G401 (cell line): ENCODE results near the gene DHRS4L2. TPM values are rescaled to one million over a fixed set of nuclear protein-coding genes. Genes with fewer than 3 reads are reported as not detected.
"Not testable (repeated sequence)": the region's sequence is repeated elsewhere in the genome, so short reads cannot be mapped to it uniquely, and the experiment has no call there.

ENCODE experiments used
- DNase-seq: peaks from one replicate; pipeline ENCODE4 v3.0.0-alpha.2; 2015; ENCODE audit warnings: low spot score
- in situ Hi-C: cut with HindIII; loops from 2 replicates; pipeline ENCODE4 v1.10.0; 2016; ENCODE audit warnings: low sequenced_read_pairs, mixed read lengths
- total RNA-seq: library from RNA; depleted of rRNA; stranded (reverse); fragments of >200 nt; shearing (Covaris generic); gene quantifications from 2 replicates; pipeline ENCODE4 v1.2.3, GENCODE V29; 2014

Gene DHRS4L2
- total RNA-seq, 1 experiment from 2014 or later = 17.3 TPM

DNA sequence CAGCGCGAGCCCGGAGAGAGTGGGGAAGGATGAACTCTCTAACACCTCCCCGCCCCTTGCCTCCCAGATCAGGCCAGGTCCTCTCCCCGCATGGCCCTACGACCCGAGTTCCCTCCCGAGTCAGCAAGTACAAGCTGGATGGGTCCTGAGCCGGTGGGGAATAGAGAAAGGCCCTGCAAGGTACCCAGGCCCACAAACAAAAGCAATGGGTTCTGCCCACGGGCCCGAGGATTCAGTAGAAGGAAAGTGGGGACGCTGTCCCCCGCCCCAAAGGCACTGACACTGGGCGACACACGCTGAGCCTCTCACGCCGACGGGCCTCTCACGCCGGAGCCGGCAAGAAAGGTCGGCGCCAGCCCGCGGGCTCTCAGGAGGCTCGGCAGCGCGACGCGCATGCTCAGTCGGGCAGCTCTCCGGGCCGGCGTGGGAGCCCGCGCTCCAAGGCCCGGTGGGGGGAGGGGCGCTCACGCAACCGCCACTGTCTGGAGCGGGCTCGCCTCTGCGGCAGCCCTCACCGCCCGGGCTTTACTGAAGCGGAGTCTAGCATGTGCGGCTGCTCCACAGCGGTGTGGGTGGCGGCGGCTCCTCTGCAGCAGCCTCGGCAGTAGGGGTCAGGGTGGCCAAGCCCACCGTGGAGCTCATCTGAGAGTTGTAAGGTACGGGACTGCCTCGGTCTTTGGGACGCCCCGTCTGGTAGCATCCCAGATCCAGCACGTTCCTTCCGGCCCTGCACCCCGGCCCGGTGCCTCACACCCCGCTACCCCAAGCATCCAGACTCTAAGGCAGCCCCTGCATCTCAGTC is 19.0 kb upstream of the DHRS4L2 start:
- in situ Hi-C loops = not testable (repeated sequence)

GRCh38 chr14:23970283-23970659 is 18.5 kb upstream of the DHRS4L2 start:
- in situ Hi-C loops, DNase-seq: not testable (repeated sequence)

More for the DNA sequence above, 19.0 kb upstream of the DHRS4L2 start:
- peak; percentile 25 for DNase-seq

DNA sequence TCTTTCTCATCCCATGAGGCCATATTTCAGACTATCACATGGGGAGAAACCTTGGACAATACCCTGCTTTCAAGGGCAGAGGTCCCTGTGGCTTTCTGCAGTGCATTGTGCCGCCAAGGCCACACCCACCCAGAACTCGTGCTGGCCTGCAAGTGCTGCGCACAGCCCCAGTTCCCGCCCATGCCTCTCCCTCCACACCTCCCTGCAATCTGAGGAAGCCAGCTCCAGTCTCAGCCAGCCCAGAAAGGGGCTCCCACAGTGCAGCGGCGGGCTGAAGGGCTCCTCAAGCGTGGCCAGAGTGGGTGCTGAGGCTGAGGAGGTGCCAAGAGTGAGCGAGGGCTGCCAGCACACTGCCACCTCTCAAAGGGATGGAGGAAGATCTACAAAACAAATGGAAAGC is 15.6 kb upstream of the DHRS4L2 start:
- in situ Hi-C loops = not testable (repeated sequence)

GRCh38 chr14:23974041-23974440 is 14.7 kb upstream of the DHRS4L2 start:
- in situ Hi-C loops, DNase-seq: not testable (repeated sequence)

More for the DNA sequence above, 15.6 kb upstream of the DHRS4L2 start:
- not testable (repeated sequence) for DNase-seq

DNA sequence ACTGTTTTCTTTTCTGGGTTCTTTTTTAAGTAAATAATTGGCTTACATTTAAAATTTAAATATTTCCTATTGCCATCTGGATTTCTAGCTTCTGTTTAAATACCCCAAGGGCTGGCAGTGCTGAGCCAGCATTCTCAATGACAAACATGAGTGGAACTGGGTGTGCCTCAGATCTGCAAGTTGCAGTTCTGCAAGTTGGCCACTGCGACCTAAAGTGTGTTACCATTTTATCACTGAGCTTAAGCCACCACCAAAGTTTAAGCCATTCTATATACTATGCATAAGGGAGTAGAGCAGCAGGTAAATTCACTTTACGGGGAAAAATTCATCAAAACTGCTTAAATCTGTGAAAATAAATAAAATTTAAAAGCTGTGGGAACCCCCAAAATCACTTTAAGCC is 11.5 kb upstream of the DHRS4L2 start:
- in situ Hi-C loops, DNase-seq: not testable (repeated sequence)

GRCh38 chr14:23981951-23982813 is 6.5 kb upstream of the DHRS4L2 start:
- DNase-seq, in situ Hi-C loops: not testable (repeated sequence)

DNA sequence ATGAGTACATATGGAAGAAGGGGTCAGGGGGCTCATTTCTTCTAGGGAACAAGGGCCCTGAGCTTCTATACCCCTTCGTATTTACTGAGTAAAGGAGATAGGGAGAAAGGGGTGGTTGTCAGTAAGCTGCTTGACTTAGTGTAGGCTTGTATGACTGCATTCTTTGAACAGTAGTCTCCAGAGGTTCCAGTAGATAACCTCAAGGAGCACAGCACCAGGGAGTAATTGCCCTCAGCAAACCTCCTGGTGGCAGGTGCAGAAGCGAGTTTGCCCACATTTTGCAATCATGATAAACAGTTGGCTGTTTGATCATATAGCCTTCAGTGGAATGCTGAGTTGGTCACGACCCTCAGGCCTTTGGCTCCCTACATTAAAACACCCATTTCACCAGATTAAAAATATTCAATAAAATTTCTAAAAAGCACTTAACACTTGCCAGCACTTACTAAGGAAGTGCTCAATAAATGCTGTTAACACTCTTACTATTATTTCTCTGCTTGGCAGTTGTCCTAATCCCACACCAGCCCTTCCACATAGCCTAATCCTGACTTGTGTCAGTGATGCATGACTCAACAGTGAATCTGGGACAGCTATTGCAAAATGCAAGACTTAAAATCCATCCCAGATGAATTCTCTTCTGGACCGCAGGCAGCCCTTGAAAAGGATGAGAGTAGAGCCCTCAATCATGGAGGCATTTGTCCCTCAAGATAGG is 3.7 kb upstream of the DHRS4L2 start:
- in situ Hi-C loops = no loop called here
- DNase-seq = no peak

- in situ Hi-C loops, DNase-seq: not testable (repeated sequence)
Observed at GRCh38 chr14:23988223-23988606, 514 bp upstream of the DHRS4L2 start.

DNA sequence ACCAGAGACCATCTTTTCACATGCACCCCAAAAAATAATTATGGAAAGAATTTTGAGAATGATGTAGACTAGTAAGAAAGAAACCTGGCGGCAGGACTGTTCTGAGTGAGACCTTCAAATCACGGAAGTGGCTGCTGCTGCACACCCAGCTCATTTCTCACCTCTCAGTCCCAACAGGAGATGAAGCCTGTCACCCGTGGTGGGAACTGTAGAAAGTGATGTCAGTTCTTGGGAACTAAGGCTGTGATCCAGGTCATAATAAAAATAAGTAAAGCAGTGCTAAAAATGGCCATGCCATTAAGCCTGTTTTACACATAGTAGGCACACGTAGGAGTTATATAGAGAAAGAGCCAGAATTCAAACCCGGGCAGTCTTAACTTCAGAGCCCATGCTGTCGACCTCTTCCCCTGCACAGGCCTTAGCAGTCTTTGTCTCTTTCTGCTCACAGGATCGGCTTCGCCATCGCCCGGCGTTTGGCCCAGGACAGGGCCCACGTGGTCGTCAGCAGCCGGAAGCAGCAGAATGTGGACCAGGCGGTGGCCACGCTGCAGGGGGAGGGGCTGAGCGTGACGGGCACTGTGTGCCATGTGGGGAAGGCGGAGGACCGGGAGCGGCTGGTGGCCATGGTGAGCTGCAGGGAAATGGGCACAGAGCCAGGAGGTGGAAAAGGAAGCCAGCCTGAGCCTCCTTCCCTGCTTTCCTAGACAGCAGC is 1.2 kb downstream of the DHRS4L2 start:
- DNase-seq = peak; percentile 65

DNA sequence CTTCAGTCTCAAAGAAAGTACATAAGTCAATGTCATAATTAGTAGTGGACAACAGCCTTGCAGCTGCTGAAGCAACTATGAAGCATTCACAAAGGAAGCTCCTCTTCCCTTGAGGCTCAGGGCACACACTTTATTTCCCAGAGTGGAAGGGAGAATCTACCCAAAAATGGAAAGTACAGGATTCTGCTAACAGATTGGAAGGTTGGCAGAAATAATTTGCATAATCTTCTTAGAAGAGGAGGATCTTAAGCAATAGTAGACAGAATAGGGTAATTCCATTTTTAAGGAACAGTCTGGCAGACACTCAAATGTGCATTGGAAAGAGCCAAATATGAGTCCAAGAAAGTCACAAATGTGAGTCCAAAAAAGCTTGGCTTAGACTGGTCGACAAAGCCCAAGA is 2.2 kb downstream of the DHRS4L2 start:
- DNase-seq, in situ Hi-C loops: not testable (repeated sequence)

More for the DNA sequence above, 1.2 kb downstream of the DHRS4L2 start:
- in situ Hi-C loops = not testable (repeated sequence)

GRCh38 chr14:23993042-23993441 is 4.3 kb downstream of the DHRS4L2 start:
- in situ Hi-C loops = not testable (repeated sequence)

GRCh38 chr14:23996009-23996408 is 7.3 kb downstream of the DHRS4L2 start:
- in situ Hi-C loops = not testable (repeated sequence)

More at GRCh38 chr14:23993042-23993441, 4.3 kb downstream of the DHRS4L2 start:
- DNase-seq = not testable (repeated sequence)

DNA sequence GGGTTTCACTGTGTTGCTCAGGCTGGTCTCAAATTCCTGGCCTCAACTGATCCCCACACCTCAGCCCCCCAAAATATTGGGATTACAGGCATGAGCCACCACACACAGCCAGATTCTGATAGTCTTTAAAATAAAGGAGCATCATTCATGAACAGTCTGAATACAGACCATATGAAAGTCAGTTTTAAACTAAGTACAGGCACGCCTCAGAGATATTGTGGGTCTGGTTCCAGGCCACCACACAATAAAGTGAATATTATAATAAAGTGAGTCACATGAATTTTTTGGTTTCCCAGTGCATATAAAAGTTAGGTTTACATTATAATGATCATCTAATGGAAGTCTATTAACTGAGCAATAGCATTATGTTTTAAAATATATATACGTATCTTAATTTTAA is 8.1 kb downstream of the DHRS4L2 start:
- in situ Hi-C loops, DNase-seq: not testable (repeated sequence)

More at GRCh38 chr14:23996009-23996408, 7.3 kb downstream of the DHRS4L2 start:
- DNase-seq = not testable (repeated sequence)

DNA sequence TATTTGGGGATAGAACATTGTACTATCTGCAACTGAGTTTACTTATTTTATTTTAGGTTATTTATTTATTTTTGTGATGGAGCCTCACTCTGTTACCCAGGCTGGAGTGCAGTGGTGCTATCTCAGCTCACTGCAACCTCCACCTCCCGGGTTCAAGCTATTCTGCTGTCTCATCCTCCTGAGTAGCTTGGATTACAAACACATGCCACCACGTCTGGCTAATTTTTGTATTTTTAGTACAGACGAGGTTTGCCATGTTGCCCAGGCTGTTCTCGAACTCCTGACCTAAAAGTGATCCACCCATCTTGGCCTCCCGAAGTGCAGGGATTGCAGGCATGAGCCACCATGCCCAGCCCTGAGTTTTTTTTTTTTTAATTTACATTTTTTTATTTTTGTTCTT is 10.9 kb downstream of the DHRS4L2 start:
- in situ Hi-C loops, DNase-seq: not testable (repeated sequence)

- in situ Hi-C loops = not testable (repeated sequence)
Observed at GRCh38 chr14:24001078-24001477, 12.3 kb downstream of the DHRS4L2 start.

GRCh38 chr14:24001679-24002078 is 12.9 kb downstream of the DHRS4L2 start:
- DNase-seq, in situ Hi-C loops: not testable (repeated sequence)

More at GRCh38 chr14:24001078-24001477, 12.3 kb downstream of the DHRS4L2 start:
- not testable (repeated sequence) for DNase-seq

GRCh38 chr14:24006471-24006816 is 17.7 kb downstream of the DHRS4L2 start:
- DNase-seq, in situ Hi-C loops: not testable (repeated sequence)

DNA sequence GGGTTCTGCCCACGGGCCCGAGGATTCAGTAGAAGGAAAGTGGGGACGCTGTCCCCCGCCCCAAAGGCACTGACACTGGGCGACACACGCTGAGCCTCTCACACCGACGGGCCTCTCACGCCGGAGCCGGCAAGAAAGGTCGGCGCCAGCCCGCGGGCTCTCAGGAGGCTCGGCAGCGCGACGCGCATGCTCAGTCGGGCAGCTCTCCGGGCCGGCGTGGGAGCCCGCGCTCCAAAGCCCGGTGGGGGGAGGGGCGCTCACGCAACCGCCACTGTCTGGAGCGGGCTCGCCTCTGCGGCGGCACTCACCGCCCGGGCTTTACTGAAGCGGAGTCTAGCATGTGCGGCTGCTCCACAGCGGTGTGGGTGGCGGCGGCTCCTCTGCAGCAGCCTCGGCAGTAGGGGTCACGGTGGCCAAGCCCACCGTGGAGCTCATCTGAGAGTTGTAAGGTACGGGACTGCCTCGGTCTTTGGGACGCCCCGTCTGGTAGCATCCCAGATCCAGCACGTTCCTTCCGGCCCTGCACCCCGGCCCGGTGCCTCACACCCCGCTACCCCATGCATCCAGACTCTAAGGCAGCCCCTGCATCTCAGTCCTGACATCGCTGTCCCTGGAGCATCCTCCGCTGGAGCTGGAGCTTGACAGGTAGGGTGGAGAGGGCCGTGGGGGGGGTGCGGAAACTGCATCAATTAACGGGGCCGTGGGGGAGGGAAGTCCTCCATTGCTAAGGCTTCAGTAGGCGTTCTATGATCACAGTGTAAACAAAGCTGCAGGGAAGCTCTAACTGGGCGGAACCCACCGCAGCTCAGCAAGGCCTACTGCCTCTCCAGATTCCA is 18.3 kb downstream of the DHRS4L2 start:
- in situ Hi-C loops = not testable (repeated sequence)
- peak; percentile 43 for DNase-seq
